GM19324 (cell line): ENCODE measurements around the gene FOXD4L1.
A peak's percentile ranks its signal among the peaks of the same experiment; 100 is the strongest.
"Not testable (repeated sequence)": the region's sequence is repeated elsewhere in the genome, so short reads cannot be mapped to it uniquely, and the experiment has no call there.

Experiments
- ATAC-seq: cut with Tn5 transposase; IDR thresholded peaks from one replicate; pipeline ENCODE4 v1.9.1; 2021; ENCODE audit warnings: mild to moderate bottlenecking, moderate library complexity; ENCODE audit not compliant: unreplicated experiment, low FRiP score

FOXD4L1 gene

GRCh38 chr2:113498365-113498764 is at the start of gene FOXD4L1:
Gene FOXD4L1, plus strand, starts transcription at chr2:113498665. Its CDS starts 592 bp downstream, at chr2:113499257.
- ATAC-seq: not testable (repeated sequence)

GRCh38 chr2:113465770-113466169 is 32.7 kb upstream of the FOXD4L1 start:
- ATAC-seq: not testable (repeated sequence)

- not testable (repeated sequence) for ATAC-seq
Observed at GRCh38 chr2:113476688-113477368, 21.6 kb upstream of the FOXD4L1 start.

- not testable (repeated sequence) for ATAC-seq
Observed at GRCh38 chr2:113496527-113496926, 1.9 kb upstream of the FOXD4L1 start.

GRCh38 chr2:113499019-113499885 is 787 bp downstream of the FOXD4L1 start:
- ATAC-seq: not testable (repeated sequence)

- not testable (repeated sequence) for ATAC-seq
Observed at GRCh38 chr2:113499886-113500722, 1.6 kb downstream of the FOXD4L1 start.

GRCh38 chr2:113500723-113501038 is 2.2 kb downstream of the FOXD4L1 start:
- ATAC-seq: not testable (repeated sequence)

- ATAC-seq: peak; percentile 11
Observed at GRCh38 chr2:113502216-113503093, 4.0 kb downstream of the FOXD4L1 start.

- peak; percentile 65 for ATAC-seq
Observed at GRCh38 chr2:113503094-113504042, 4.9 kb downstream of the FOXD4L1 start.

- ATAC-seq: not testable (repeated sequence)
Observed at GRCh38 chr2:113504081-113504480, 5.6 kb downstream of the FOXD4L1 start.

- not testable (repeated sequence) for ATAC-seq
Observed at GRCh38 chr2:113507394-113508140, 9.1 kb downstream of the FOXD4L1 start.

GRCh38 chr2:113508187-113508586 is 9.7 kb downstream of the FOXD4L1 start:
- not testable (repeated sequence) for ATAC-seq

- not testable (repeated sequence) for ATAC-seq
Observed at GRCh38 chr2:113510913-113511312, 12.4 kb downstream of the FOXD4L1 start.

- ATAC-seq: not testable (repeated sequence)
Observed at GRCh38 chr2:113511859-113512258, 13.4 kb downstream of the FOXD4L1 start.

GRCh38 chr2:113515457-113515856 is 17.0 kb downstream of the FOXD4L1 start:
- ATAC-seq: not testable (repeated sequence)

GRCh38 chr2:113515995-113516394 is 17.5 kb downstream of the FOXD4L1 start:
- not testable (repeated sequence) for ATAC-seq

- ATAC-seq: not testable (repeated sequence)
Observed at GRCh38 chr2:113517025-113517424, 18.6 kb downstream of the FOXD4L1 start.

- ATAC-seq: not testable (repeated sequence)
Observed at GRCh38 chr2:113520837-113521236, 22.4 kb downstream of the FOXD4L1 start.
